A549 (cell line): ENCODE results near the gene RNF214. TPM values are rescaled to one million over a fixed set of nuclear protein-coding genes. Genes with fewer than 3 reads are reported as not detected.

Source experiments
- ATAC-seq, 2 experiments: fragments of 200-7000 bp in 1 of 2; fragments of >200 bp in 1 of 2; cut with Nextera tagmentation in 1 of 2; cut with Tn5 transposase in 1 of 2; 3 replicates each; pipeline versions ENCODE4 v1.8.0 to v1.9.1; 2018 to 2020; ENCODE audit warnings: mild to moderate bottlenecking in 1 of 2, moderate library complexity in 1 of 2
- CTCF ChIA-PET: fragments of 300-600 bp; sonication (Branson Sonifier 250); formaldehyde crosslinking; extraction: SDS; loops from one replicate; lab custom pipeline; 2021; ENCODE audit warnings: antibody characterized with exemption, inconsistent platforms; lab: Yijun Ruan, JAX
- POLR2A ChIA-PET: fragments of 350-600 bp; formaldehyde crosslinking; extraction: SDS; loops from one replicate; lab custom pipeline; 2021; ENCODE audit warnings: antibody characterized with exemption, inconsistent platforms; lab: Yijun Ruan, JAX
- DNase-seq, 2 experiments: peaks; one replicate each; pipeline versions ENCODE4 v3.0.0 to v3.0.0-alpha.2; 2011 to 2016; ENCODE audit warnings: low read depth in 1 of 2, low spot score in 1 of 2
- FAIRE-seq: peaks from 2 replicates; lab custom pipeline; 2011; peaks lifted over from hg19 to GRCh38; lab: Jason Lieb, UNC
- H3K27ac ChIP-seq, 2 experiments: fragments of >200 bp; sonication (Bioruptor Twin); formaldehyde crosslinking; 3 replicates each; pipeline ENCODE4 v1.5.1; 2016 to 2017
- H3K4me1 ChIP-seq: fragments of >200 bp; sonication (Bioruptor Twin); formaldehyde crosslinking; 3 replicates; pipeline ENCODE4 v1.6.1; 2016
- H3K4me2 ChIP-seq: fragments of >200 bp; sonication (Bioruptor Twin); formaldehyde crosslinking; 3 replicates; pipeline ENCODE4 v1.6.1; 2016
- H3K4me3 ChIP-seq: fragments of >200 bp; sonication (Bioruptor Twin); formaldehyde crosslinking; 3 replicates; pipeline ENCODE4 v1.5.1; 2016
- H3K9me3 ChIP-seq: fragments of >200 bp; sonication (Bioruptor Twin); formaldehyde crosslinking; 3 replicates; pipeline ENCODE4 v1.6.1; 2016
- BHLHE40 ChIP-seq: IDR thresholded peaks from 2 replicates; pipeline ENCODE4 v1.6.1; 2012; ENCODE audit warnings: low read depth, low read length, inconsistent platforms
- CBX8 ChIP-seq: fragments of 200-600 bp; sonication (generic); IDR thresholded peaks from 2 replicates; pipeline ENCODE4 v1.6.1; 2016
- CHD2 ChIP-seq: fragments of 150-350 bp; IDR thresholded peaks from 2 replicates; pipeline ENCODE4 v1.6.1; 2014; ENCODE audit warnings: low read length; ENCODE audit not compliant: partially characterized antibody
- CHD4 ChIP-seq: fragments of 200-600 bp; sonication (generic); IDR thresholded peaks from 2 replicates; pipeline ENCODE4 v1.6.1; 2016; ENCODE audit warnings: antibody characterized with exemption, mild to moderate bottlenecking, borderline replicate concordance
- EHF ChIP-seq: fragments of 250-450 bp; sonication (Bioruptor Pico); IDR thresholded peaks from 2 replicates; pipeline ENCODE4 v1.5.0; 2020; ENCODE audit warnings: mild to moderate bottlenecking
- EHMT2 ChIP-seq: fragments of 200-600 bp; sonication (generic); IDR thresholded peaks from 2 replicates; pipeline ENCODE4 v1.6.1; 2016; ENCODE audit warnings: antibody characterized with exemption, low read depth, mild to moderate bottlenecking, moderate library complexity
- EP300 ChIP-seq, 2 experiments: fragments of >200 bp; sonication (Bioruptor Twin); formaldehyde crosslinking; IDR thresholded peaks; 2 replicates in 1 of 2; 3 replicates in 1 of 2; pipeline ENCODE4 v1.6.1; 2016 to 2017
- ESRRA ChIP-seq: fragments of 150-350 bp; IDR thresholded peaks from 2 replicates; pipeline ENCODE4 v1.6.1; 2014; ENCODE audit warnings: mild to moderate bottlenecking, low read length, borderline replicate concordance
- HDAC2 ChIP-seq: fragments of 200-600 bp; sonication (generic); IDR thresholded peaks from 2 replicates; pipeline ENCODE4 v1.6.1; 2016
- HOXB13 ChIP-seq: fragments of 250-450 bp; sonication (Bioruptor Pico); IDR thresholded peaks from 2 replicates; pipeline ENCODE4 v1.5.0; 2020; ENCODE audit warnings: low read depth, mild to moderate bottlenecking, moderate library complexity
- HOXB5 ChIP-seq: fragments of 250-450 bp; sonication (Bioruptor Pico); IDR thresholded peaks from 2 replicates; pipeline ENCODE4 v1.5.0; 2020; ENCODE audit warnings: mild to moderate bottlenecking, moderate library complexity
- MYC ChIP-seq: IDR thresholded peaks from 2 replicates; pipeline ENCODE4 v1.6.1; 2012; ENCODE audit warnings: mild to moderate bottlenecking, inconsistent platforms, low read length, improper control_type of control experiment, borderline replicate concordance
- NFE2L2 ChIP-seq: fragments of 150-350 bp; conservative IDR thresholded peaks from 2 replicates; pipeline ENCODE4 v1.6.1; 2014; ENCODE audit warnings: low read length
- PHF8 ChIP-seq: fragments of 200-600 bp; sonication (generic); IDR thresholded peaks from 2 replicates; pipeline ENCODE4 v1.6.1; 2016; ENCODE audit warnings: low read depth, mild to moderate bottlenecking, antibody characterized with exemption, moderate library complexity, borderline replicate concordance
- POLR2AphosphoS2 ChIP-seq: conservative IDR thresholded peaks from 2 replicates; pipeline ENCODE4 v1.6.1; 2012; ENCODE audit warnings: low read length, improper control_type of control experiment, inconsistent platforms
- RCOR1 ChIP-seq: fragments of 150-350 bp; IDR thresholded peaks from 2 replicates; pipeline ENCODE4 v1.6.1; 2014; ENCODE audit warnings: antibody characterized with exemption, low read length, low read depth
- RFX5 ChIP-seq: fragments of 450-650 bp; IDR thresholded peaks from 2 replicates; pipeline ENCODE4 v1.7.1; 2014; ENCODE audit warnings: antibody characterized with exemption, mild to moderate bottlenecking, moderate library complexity
- SREBF2 ChIP-seq: fragments of 450-650 bp; IDR thresholded peaks from 2 replicates; pipeline ENCODE4 v1.6.1; 2014; ENCODE audit warnings: mild to moderate bottlenecking, moderate library complexity
- TFCP2L1 ChIP-seq: fragments of 250-450 bp; sonication (Bioruptor Pico); IDR thresholded peaks from 2 replicates; pipeline ENCODE4 v1.5.0; 2021; ENCODE audit warnings: mild to moderate bottlenecking
- TP53 ChIP-seq: fragments of 250-450 bp; sonication (Bioruptor Pico); IDR thresholded peaks from 2 replicates; pipeline ENCODE4 v1.5.0; 2021; ENCODE audit warnings: mild to moderate bottlenecking, moderate library complexity
- ZC3H11A ChIP-seq: fragments of 450-650 bp; IDR thresholded peaks from 2 replicates; pipeline ENCODE4 v1.6.1; 2014; ENCODE audit warnings: antibody characterized with exemption, mild to moderate bottlenecking
- ZNF302 ChIP-seq: fragments of 250-450 bp; sonication (Bioruptor Pico); IDR thresholded peaks from 2 replicates; pipeline ENCODE4 v1.9.0; 2021; ENCODE audit warnings: inconsistent platforms, mild to moderate bottlenecking, moderate library complexity
- WGBS: methylation state at CpG from one replicate; pipeline ENCODE4 v1.1.6; 2017; ENCODE audit errors: missing lambda C conversion rate; 5-methylcytosine and 5-hydroxymethylcytosine counted together
- polyA plus RNA-seq, 4 experiments: library from polyadenylated mRNA; depleted of rRNA in 3 of 4; stranded (reverse); fragments of >200 nt; fragmentation: RNase III in 1 of 4; extraction: RNeasy Plus Mini Kit Qiagen cat#74134 plus additional on column Dnase treatment in 1 of 4; gene quantifications; 2 replicates in 3 of 4; 3 replicates in 1 of 4; pipeline ENCODE4 v1.2.3, GENCODE V29; 2011 to 2017
- TF ChIP-seq, protein P1 (sequence below): fragments of >200 bp; sonication (Bioruptor Twin); formaldehyde crosslinking; IDR thresholded peaks from 2 replicates; pipeline ENCODE4 v1.6.1; 2016
- TF ChIP-seq, protein P2 (sequence below): IDR thresholded peaks from 2 replicates; pipeline ENCODE4 v1.6.1; 2012
- TF ChIP-seq, protein P3 (sequence below): fragments of 200-600 bp; sonication (generic); IDR thresholded peaks from 2 replicates; pipeline ENCODE4 v1.6.1; 2016; ENCODE audit warnings: antibody characterized with exemption, mild to moderate bottlenecking, moderate library complexity
- TF ChIP-seq, protein P4 (sequence below): fragments of >200 bp; sonication (Bioruptor Twin); formaldehyde crosslinking; IDR thresholded peaks from 3 replicates; pipeline ENCODE4 v1.5.1; 2016
- TF ChIP-seq, protein P5 (sequence below): fragments of >200 bp; sonication (Bioruptor Twin); formaldehyde crosslinking; IDR thresholded peaks from 3 replicates; pipeline ENCODE4 v1.6.1; 2016
- TF ChIP-seq, protein P6 (sequence below): IDR thresholded peaks from 2 replicates; pipeline ENCODE4 v1.6.1; 2012

The RNF214 gene
- polyA plus RNA-seq, 2 of the 4 experiments (the other 2 are of a cell fraction) = 11.0 to 15.9 TPM

DNA sequence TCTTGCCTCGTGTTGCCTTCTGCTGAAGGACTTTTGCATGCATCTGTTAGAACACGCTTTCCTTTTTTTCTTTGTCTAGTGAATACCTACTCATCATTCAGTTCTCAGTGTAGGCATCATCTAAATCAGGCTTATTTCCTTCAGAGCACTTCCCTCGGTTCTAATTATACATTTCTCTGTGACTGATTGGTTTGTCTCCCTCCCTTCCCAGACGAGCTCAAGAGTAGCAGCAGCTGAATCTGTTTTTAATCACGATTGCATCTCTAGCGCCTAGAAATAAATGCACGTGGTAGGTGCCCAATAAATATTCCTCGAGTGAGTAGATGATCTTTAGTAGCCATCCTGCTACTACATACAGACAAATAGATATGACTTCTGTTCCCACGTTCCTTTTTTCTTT lies 101.4 kb downstream of the RNF214 start (continued):
- no peak for TF ChIP-seq RFX5
- TF ChIP-seq POLR2AphosphoS2 = no peak
- TF ChIP-seq CBX8 = no peak
- no peak for TF ChIP-seq SREBF2
- TF ChIP-seq, protein P1, sequence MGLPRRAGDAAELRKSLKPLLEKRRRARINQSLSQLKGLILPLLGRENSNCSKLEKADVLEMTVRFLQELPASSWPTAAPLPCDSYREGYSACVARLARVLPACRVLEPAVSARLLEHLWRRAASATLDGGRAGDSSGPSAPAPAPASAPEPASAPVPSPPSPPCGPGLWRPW = no peak

DNA sequence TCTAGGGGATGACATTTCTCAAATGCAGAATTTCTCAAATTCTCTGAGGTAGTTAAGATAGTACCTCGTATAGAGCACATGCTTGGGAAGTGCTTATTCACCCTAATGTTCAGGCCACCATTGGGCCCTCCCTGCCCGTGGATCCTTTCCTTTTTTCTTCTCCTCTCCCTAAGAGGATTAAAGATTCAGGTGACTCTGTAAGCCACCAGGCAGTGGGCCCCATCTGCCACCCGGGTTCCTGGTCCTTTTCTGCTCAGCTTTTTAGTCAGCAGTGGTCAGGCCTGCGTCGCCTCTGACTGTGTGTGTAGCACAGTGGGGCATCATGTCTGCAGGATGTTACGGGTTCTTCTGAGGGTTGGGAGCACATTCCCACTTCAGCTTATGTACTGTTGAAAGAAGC lies 102.4 kb downstream of the RNF214 start:
- Histone ChIP-seq H3K9me3 (no peaks in the 10 kb centered on the region), H3K4me2 (no peak overlapping the region), H3K27ac (no peak overlapping the region), H3K4me3 (no peak overlapping the region), H3K4me1 (no peaks in the 10 kb centered on the region)
- no peak for FAIRE-seq
- TF ChIP-seq, protein P2, sequence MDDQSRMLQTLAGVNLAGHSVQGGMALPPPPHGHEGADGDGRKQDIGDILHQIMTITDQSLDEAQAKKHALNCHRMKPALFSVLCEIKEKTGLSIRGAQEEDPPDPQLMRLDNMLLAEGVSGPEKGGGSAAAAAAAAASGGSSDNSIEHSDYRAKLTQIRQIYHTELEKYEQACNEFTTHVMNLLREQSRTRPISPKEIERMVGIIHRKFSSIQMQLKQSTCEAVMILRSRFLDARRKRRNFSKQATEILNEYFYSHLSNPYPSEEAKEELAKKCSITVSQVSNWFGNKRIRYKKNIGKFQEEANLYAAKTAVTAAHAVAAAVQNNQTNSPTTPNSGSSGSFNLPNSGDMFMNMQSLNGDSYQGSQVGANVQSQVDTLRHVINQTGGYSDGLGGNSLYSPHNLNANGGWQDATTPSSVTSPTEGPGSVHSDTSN = no peak
- no peak for TF ChIP-seq MYC
- TF ChIP-seq ZNF302 (CRISPR knock-in tag) = no peak
- no peak for TF ChIP-seq HDAC2
- no peak for TF ChIP-seq CBX8
- TF ChIP-seq, protein P3, sequence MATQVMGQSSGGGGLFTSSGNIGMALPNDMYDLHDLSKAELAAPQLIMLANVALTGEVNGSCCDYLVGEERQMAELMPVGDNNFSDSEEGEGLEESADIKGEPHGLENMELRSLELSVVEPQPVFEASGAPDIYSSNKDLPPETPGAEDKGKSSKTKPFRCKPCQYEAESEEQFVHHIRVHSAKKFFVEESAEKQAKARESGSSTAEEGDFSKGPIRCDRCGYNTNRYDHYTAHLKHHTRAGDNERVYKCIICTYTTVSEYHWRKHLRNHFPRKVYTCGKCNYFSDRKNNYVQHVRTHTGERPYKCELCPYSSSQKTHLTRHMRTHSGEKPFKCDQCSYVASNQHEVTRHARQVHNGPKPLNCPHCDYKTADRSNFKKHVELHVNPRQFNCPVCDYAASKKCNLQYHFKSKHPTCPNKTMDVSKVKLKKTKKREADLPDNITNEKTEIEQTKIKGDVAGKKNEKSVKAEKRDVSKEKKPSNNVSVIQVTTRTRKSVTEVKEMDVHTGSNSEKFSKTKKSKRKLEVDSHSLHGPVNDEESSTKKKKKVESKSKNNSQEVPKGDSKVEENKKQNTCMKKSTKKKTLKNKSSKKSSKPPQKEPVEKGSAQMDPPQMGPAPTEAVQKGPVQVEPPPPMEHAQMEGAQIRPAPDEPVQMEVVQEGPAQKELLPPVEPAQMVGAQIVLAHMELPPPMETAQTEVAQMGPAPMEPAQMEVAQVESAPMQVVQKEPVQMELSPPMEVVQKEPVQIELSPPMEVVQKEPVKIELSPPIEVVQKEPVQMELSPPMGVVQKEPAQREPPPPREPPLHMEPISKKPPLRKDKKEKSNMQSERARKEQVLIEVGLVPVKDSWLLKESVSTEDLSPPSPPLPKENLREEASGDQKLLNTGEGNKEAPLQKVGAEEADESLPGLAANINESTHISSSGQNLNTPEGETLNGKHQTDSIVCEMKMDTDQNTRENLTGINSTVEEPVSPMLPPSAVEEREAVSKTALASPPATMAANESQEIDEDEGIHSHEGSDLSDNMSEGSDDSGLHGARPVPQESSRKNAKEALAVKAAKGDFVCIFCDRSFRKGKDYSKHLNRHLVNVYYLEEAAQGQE = no peak
- TF ChIP-seq, protein P4, sequence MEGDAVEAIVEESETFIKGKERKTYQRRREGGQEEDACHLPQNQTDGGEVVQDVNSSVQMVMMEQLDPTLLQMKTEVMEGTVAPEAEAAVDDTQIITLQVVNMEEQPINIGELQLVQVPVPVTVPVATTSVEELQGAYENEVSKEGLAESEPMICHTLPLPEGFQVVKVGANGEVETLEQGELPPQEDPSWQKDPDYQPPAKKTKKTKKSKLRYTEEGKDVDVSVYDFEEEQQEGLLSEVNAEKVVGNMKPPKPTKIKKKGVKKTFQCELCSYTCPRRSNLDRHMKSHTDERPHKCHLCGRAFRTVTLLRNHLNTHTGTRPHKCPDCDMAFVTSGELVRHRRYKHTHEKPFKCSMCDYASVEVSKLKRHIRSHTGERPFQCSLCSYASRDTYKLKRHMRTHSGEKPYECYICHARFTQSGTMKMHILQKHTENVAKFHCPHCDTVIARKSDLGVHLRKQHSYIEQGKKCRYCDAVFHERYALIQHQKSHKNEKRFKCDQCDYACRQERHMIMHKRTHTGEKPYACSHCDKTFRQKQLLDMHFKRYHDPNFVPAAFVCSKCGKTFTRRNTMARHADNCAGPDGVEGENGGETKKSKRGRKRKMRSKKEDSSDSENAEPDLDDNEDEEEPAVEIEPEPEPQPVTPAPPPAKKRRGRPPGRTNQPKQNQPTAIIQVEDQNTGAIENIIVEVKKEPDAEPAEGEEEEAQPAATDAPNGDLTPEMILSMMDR = no peak
- ATAC-seq = no peak
- ChIA-PET POLR2A (no interaction called here), CTCF (no interaction called here)
- 91% methylated on average over 6 of the region's 6 CpGs for WGBS
- no peak for DNase-seq

DNA sequence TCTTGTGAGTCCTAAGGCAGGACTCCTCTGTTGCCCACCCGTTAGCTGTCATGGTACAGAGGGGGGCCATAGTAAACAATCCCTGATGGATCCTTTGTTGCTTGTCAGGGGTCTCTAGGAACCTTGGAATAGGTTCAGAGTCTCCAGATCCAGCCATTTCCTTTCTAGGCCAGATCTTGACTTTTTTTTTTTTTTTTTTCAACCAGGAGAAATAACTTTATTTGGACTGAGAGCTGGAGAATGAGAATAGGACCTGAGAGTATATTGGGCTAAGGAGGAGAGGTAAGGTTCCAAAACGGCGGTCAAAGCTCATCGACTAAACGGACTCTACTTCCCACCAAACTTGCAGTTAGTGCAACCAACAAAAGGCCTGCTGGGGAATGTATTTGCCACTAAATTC lies 102.9 kb downstream of the RNF214 start:
- no peaks in the 10 kb centered on the region for H3K9me3 ChIP-seq
- FAIRE-seq (no peak), DNase-seq (no peak)
- H3K4me3 ChIP-seq = no peak overlapping the region
- POLR2A ChIA-PET = no interaction called here
- TF ChIP-seq RCOR1 (no peak), CHD2 (no peak), TP53 (no peak), PHF8 (no peak), ZC3H11A (no peak), EP300 (IDR thresholded peaks at IDR 0.05) (no peak), EHF (no peak), HOXB13 (CRISPR knock-in tag) (no peak), BHLHE40 (no peak), EHMT2 (no peak), NFE2L2 (no peak), CHD4 (no peak), RFX5 (no peak), HOXB5 (no peak), TFCP2L1 (no peak), MYC (no peak), ESRRA (no peak)
- TF ChIP-seq, protein P5, sequence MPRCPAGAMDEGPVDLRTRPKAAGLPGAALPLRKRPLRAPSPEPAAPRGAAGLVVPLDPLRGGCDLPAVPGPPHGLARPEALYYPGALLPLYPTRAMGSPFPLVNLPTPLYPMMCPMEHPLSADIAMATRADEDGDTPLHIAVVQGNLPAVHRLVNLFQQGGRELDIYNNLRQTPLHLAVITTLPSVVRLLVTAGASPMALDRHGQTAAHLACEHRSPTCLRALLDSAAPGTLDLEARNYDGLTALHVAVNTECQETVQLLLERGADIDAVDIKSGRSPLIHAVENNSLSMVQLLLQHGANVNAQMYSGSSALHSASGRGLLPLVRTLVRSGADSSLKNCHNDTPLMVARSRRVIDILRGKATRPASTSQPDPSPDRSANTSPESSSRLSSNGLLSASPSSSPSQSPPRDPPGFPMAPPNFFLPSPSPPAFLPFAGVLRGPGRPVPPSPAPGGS = no peak
- TF ChIP-seq, protein P6, sequence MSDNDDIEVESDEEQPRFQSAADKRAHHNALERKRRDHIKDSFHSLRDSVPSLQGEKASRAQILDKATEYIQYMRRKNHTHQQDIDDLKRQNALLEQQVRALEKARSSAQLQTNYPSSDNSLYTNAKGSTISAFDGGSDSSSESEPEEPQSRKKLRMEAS = no peak
- TF ChIP-seq, protein P2 = no peak
- TF ChIP-seq, all 56 proteins: peak for 0
- no peak overlapping the region for H3K4me2 ChIP-seq
- ATAC-seq = no peak
- CTCF ChIA-PET = interaction anchor here (0.6 to 1.7 kb wide), 3 partner anchors 9 to 482 kb away, joined by 3 to 6 read pairs (median 3); no protein-coding TSS in a partner anchor
- no peak overlapping the region for H3K27ac ChIP-seq
- H3K4me1 ChIP-seq = no peaks in the 10 kb centered on the region
- 94% methylated on average over 5 of the region's 5 CpGs for WGBS
